Measurements from ENCODE around the gene MRPL41.
"Not testable (repeated sequence)": the region's sequence is repeated elsewhere in the genome, so short reads cannot be mapped to it uniquely, and the experiment has no call there.

MRPL41 gene

DNA sequence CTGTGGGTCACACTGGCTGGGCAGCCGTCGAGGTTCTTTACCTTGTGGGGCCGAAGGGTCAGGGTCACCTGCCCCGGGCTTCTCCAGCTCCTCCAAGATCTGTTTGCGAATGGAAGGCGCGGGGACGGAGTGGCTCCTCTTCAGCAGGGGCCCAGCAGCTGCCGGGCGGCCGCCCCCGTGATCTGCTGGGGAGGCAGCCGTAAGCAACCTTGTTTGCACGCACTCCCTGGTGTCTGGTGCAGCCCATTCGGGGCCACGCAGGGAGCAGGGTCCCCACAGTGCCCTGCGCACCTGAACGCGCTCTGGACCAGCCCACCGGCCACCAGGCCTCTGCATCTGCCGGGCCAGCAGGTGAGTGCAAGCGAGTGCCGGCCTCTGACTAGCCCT, 36.3 kb upstream of the MRPL41 start:
- Histone ChIP-seq H3K27me3 (ENCODE audit: insufficient read depth, poor library complexity, severe bottlenecking) (no peaks in the 10 kb centered on the region), H3K27ac (replicated peaks) (no peak overlapping the region), H3K4me3 (replicated peaks; ENCODE audit: insufficient read depth, low read length) (no peak overlapping the region)
- DNase-seq (ENCODE audit: low read depth in 1 of 2, low spot score in 1 of 2): no peak
- TF ChIP-seq, protein P1, sequence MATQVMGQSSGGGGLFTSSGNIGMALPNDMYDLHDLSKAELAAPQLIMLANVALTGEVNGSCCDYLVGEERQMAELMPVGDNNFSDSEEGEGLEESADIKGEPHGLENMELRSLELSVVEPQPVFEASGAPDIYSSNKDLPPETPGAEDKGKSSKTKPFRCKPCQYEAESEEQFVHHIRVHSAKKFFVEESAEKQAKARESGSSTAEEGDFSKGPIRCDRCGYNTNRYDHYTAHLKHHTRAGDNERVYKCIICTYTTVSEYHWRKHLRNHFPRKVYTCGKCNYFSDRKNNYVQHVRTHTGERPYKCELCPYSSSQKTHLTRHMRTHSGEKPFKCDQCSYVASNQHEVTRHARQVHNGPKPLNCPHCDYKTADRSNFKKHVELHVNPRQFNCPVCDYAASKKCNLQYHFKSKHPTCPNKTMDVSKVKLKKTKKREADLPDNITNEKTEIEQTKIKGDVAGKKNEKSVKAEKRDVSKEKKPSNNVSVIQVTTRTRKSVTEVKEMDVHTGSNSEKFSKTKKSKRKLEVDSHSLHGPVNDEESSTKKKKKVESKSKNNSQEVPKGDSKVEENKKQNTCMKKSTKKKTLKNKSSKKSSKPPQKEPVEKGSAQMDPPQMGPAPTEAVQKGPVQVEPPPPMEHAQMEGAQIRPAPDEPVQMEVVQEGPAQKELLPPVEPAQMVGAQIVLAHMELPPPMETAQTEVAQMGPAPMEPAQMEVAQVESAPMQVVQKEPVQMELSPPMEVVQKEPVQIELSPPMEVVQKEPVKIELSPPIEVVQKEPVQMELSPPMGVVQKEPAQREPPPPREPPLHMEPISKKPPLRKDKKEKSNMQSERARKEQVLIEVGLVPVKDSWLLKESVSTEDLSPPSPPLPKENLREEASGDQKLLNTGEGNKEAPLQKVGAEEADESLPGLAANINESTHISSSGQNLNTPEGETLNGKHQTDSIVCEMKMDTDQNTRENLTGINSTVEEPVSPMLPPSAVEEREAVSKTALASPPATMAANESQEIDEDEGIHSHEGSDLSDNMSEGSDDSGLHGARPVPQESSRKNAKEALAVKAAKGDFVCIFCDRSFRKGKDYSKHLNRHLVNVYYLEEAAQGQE (IDR thresholded peaks at IDR 0.05; ENCODE audit: insufficient replicate concordance, low read depth): no peak
- no peak for TF ChIP-seq SPI1 (IDR thresholded peaks at IDR 0.05; ENCODE audit: borderline replicate concordance, low read depth)
- no peak for TF ChIP-seq GABPA (IDR thresholded peaks at IDR 0.05; ENCODE audit: low read depth)
- no peak for TF ChIP-seq POLR2AphosphoS5 (IDR thresholded peaks at IDR 0.05; ENCODE audit: low read depth)
- TF ChIP-seq, protein P2, sequence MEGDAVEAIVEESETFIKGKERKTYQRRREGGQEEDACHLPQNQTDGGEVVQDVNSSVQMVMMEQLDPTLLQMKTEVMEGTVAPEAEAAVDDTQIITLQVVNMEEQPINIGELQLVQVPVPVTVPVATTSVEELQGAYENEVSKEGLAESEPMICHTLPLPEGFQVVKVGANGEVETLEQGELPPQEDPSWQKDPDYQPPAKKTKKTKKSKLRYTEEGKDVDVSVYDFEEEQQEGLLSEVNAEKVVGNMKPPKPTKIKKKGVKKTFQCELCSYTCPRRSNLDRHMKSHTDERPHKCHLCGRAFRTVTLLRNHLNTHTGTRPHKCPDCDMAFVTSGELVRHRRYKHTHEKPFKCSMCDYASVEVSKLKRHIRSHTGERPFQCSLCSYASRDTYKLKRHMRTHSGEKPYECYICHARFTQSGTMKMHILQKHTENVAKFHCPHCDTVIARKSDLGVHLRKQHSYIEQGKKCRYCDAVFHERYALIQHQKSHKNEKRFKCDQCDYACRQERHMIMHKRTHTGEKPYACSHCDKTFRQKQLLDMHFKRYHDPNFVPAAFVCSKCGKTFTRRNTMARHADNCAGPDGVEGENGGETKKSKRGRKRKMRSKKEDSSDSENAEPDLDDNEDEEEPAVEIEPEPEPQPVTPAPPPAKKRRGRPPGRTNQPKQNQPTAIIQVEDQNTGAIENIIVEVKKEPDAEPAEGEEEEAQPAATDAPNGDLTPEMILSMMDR (IDR thresholded peaks at IDR 0.05; ENCODE audit: insufficient read depth, low read length): no peak

GRCh38 chr9:137516144-137516917, 35.3 kb upstream of the MRPL41 start:
- H3K27ac ChIP-seq (replicated peaks): no peak overlapping the region
- DNase-seq (ENCODE audit: low read depth in 1 of 2, low spot score in 1 of 2): no peak
- H3K4me3 ChIP-seq (replicated peaks; ENCODE audit: insufficient read depth, low read length): no peak overlapping the region
- TF ChIP-seq, protein P1 (IDR thresholded peaks at IDR 0.05; ENCODE audit: insufficient replicate concordance, low read depth): no peak
- TF ChIP-seq SPI1 (IDR thresholded peaks at IDR 0.05; ENCODE audit: borderline replicate concordance, low read depth) (no peak), POLR2AphosphoS5 (IDR thresholded peaks at IDR 0.05; ENCODE audit: low read depth) (no peak), GABPA (IDR thresholded peaks at IDR 0.05; ENCODE audit: low read depth) (no peak)
- TF ChIP-seq, protein P2 (IDR thresholded peaks at IDR 0.05; ENCODE audit: insufficient read depth, low read length): no peak
- H3K27me3 ChIP-seq (ENCODE audit: insufficient read depth, poor library complexity, severe bottlenecking): no peaks in the 10 kb centered on the region

- H3K27me3 ChIP-seq (ENCODE audit: insufficient read depth, poor library complexity, severe bottlenecking); H3K4me3 ChIP-seq (replicated peaks; ENCODE audit: insufficient read depth, low read length); H3K27ac ChIP-seq (replicated peaks): not testable (repeated sequence)
- DNase-seq (ENCODE audit: low read depth in 1 of 2, low spot score in 1 of 2): peak in 1 of 2 experiments; percentile 37
These were observed 32.8 kb upstream of the MRPL41 start for GRCh38 chr9:137518661-137519459.

DNA sequence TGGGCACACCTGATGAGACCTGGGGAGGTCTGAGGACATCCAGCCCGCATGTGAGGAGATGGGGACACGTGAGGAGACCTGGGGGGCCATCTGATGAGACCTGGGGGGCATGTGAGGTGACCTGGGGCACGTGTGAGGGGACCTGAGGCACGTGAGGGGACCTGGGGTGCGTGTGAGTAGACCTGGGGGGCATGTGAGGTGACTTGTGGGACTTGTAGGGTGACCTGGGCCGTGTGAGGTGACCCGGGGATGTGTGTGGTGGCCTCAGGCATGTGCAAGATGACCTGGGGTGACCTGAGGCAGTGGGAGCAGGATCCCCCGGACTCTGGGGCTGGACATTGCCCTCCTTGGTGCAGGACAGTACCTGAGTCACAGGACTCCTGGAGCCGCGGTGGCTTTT, 32.1 kb upstream of the MRPL41 start:
- no peak for DNase-seq (ENCODE audit: low read depth in 1 of 2, low spot score in 1 of 2)
- H3K27ac ChIP-seq (replicated peaks): no peak overlapping the region
- TF ChIP-seq GABPA (IDR thresholded peaks at IDR 0.05; ENCODE audit: low read depth) (no peak), SPI1 (IDR thresholded peaks at IDR 0.05; ENCODE audit: borderline replicate concordance, low read depth) (no peak), POLR2AphosphoS5 (IDR thresholded peaks at IDR 0.05; ENCODE audit: low read depth) (no peak)
- TF ChIP-seq, protein P2 (IDR thresholded peaks at IDR 0.05; ENCODE audit: insufficient read depth, low read length): no peak
- TF ChIP-seq, protein P1 (IDR thresholded peaks at IDR 0.05; ENCODE audit: insufficient replicate concordance, low read depth): no peak
- H3K27me3 ChIP-seq (ENCODE audit: insufficient read depth, poor library complexity, severe bottlenecking): no peaks in the 10 kb centered on the region
- no peak overlapping the region for H3K4me3 ChIP-seq (replicated peaks; ENCODE audit: insufficient read depth, low read length)

All from HL-60 (cell line).